NCI-H2107 (cell line): ENCODE results near the gene RUNX2.
"Not testable (repeated sequence)": the region's sequence is repeated elsewhere in the genome, so short reads cannot be mapped to it uniquely, and the experiment has no call there.

Experiments used
- DNase-seq: peaks from one replicate; lab custom pipeline; 2025; lab: John Stamatoyannopoulos, UW

RUNX2 gene

GRCh38 chr6:45558858-45559257 lies 230.7 kb downstream of the RUNX2 start:
- DNase-seq = no peak

GRCh38 chr6:45560321-45560820 lies 232.2 kb downstream of the RUNX2 start:
- not testable (repeated sequence) for DNase-seq

GRCh38 chr6:45562171-45562570 lies 234.0 kb downstream of the RUNX2 start:
- DNase-seq = no peak

- DNase-seq = no peak
Measured at GRCh38 chr6:45563041-45563440, 234.9 kb downstream of the RUNX2 start.

GRCh38 chr6:45563844-45564243 lies 235.7 kb downstream of the RUNX2 start:
- no peak for DNase-seq

GRCh38 chr6:45566882-45567281 lies 238.8 kb downstream of the RUNX2 start:
- DNase-seq = no peak

- no peak for DNase-seq
Measured at GRCh38 chr6:45567879-45568278, 239.7 kb downstream of the RUNX2 start.

- no peak for DNase-seq
Measured at GRCh38 chr6:45568626-45569025, 240.5 kb downstream of the RUNX2 start.

GRCh38 chr6:45569210-45569945 lies 241.2 kb downstream of the RUNX2 start:
- no peak for DNase-seq

- no peak for DNase-seq
Measured at GRCh38 chr6:45571159-45571558, 243.0 kb downstream of the RUNX2 start.

- no peak for DNase-seq
Measured at GRCh38 chr6:45572833-45573232, 244.7 kb downstream of the RUNX2 start.

GRCh38 chr6:45574014-45574461 lies 245.9 kb downstream of the RUNX2 start:
- no peak for DNase-seq

- DNase-seq = no peak
Measured at GRCh38 chr6:45574885-45575284, 246.8 kb downstream of the RUNX2 start.

GRCh38 chr6:45576648-45577624 lies 248.8 kb downstream of the RUNX2 start:
- no peak for DNase-seq

GRCh38 chr6:45577836-45578504 lies 249.8 kb downstream of the RUNX2 start:
- DNase-seq = no peak

GRCh38 chr6:45584127-45584526 lies 256.0 kb downstream of the RUNX2 start:
- no peak for DNase-seq

GRCh38 chr6:45586216-45587171 lies 258.4 kb downstream of the RUNX2 start:
- DNase-seq = no peak

GRCh38 chr6:45587229-45588060 lies 259.3 kb downstream of the RUNX2 start:
- DNase-seq = no peak

GRCh38 chr6:45589367-45589766 lies 261.2 kb downstream of the RUNX2 start:
- DNase-seq = no peak

GRCh38 chr6:45590226-45590625 lies 262.1 kb downstream of the RUNX2 start:
- no peak for DNase-seq
